ENCODE measurements around the gene BDH1.

The BDH1 gene

DNA sequence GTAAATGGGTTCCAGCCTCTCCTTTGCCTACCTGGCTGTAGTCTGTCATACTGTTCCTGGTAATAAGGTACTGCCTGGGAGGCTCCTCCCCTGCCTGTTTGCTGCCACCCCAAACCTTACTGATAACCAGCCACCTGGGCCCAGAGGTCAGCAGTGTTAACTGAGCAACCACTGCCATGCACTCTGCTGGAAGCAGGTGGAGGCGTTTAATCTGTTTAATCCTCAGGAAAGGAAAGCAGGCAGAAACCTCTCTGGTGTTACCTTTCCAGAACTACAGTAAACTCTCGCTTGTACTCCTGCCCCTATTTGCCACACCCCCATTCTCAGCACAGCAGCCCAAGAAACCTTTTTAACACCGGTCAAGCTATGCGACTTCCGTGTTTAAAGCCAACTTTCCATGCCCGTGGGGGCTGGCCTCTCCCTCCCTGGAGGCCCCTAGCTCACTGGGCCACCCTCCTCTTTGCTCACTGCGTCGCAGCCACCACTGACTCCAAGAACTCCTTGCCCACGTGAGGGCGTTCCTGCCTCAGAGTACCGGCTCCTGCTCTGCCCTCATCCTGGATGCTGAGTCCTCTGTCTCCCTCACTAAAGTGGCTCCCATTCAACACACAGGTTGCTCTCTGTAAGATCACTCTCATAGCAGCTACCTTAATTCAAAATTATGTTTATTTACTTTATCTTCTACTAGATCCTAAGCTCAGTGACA is 8.3 kb downstream of the BDH1 start:
- DNase-seq (ENCODE audit: low read depth in 2 of 2) = no peak

DNA sequence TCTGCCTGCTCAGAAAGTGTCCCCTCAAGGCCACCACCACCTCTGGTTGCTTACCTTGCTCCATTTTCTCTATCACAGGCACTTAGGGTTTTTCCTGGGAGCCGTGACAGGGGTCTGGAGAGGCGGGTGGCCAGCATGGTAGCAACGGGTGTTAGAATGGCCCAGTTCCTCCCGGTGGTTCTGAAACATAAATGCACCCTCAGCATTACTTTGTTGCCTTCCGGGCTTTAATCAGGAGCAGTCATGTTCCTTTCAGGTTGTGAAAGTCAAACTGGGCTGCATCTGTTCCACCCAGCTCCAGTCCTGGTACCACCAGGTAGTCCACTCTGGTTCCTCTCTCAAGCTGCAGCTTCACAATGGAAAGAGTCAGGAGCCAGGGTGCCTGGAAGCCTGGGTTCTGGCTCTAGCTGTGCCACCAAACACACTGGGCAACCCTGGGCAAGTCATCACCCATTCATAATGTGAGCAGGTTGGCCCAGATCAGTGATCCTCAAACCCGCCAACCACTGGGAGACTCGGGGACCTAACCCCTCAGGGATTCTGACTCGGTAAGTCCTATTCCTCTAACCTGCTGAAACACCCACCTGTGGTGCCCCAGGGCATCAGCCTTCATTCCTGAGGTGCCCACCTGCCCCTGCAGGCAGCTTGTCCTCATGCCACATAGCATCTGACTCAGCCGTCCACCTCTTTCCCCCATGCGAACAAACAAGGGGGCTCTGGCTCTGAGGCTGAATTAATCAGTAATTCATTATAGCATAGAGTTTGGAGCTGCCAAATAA is 9.3 kb downstream of the BDH1 start:
- DNase-seq (ENCODE audit: low read depth in 2 of 2) = no peak

DNA sequence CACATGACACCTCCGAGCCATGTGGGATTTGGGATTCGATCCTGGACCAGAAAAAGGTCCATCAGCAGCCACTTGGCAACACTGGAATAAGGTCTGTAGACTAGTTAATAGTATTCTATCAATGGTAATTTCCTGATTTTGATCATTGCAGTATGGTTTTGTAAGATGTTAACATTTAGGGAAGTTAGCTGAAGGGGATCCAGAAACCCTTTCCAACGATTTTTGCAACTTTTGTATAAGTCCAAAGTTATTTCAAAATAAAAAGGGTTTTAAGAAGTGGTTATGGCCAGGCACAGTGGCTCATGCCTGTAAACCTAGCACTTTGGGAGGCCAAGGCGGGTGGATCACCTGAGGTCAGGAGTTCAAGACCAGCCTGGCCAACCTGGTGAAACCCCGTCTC is 10.2 kb downstream of the BDH1 start:
- DNase-seq (ENCODE audit: low read depth in 2 of 2) = no peak

DNA sequence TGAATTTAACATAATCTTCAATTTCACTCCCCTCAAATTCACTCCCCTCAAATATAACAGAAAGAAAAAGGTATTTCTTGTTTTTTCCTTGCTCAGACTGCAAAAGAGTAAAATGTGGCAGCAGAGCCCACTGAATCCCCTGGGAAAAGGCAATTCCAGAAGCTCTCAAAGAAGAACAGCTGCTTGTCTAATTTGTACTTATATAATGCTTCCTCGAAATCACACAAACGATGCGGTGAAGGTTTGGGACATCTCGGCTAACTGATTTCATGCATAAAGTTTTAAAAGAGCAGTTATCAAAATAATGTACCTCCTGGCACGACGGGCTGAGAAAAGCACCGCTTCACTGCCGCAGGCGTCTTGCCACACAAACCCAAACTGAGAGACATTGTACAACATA is 10.7 kb downstream of the BDH1 start:
- DNase-seq (ENCODE audit: low read depth in 2 of 2) = no peak

DNA sequence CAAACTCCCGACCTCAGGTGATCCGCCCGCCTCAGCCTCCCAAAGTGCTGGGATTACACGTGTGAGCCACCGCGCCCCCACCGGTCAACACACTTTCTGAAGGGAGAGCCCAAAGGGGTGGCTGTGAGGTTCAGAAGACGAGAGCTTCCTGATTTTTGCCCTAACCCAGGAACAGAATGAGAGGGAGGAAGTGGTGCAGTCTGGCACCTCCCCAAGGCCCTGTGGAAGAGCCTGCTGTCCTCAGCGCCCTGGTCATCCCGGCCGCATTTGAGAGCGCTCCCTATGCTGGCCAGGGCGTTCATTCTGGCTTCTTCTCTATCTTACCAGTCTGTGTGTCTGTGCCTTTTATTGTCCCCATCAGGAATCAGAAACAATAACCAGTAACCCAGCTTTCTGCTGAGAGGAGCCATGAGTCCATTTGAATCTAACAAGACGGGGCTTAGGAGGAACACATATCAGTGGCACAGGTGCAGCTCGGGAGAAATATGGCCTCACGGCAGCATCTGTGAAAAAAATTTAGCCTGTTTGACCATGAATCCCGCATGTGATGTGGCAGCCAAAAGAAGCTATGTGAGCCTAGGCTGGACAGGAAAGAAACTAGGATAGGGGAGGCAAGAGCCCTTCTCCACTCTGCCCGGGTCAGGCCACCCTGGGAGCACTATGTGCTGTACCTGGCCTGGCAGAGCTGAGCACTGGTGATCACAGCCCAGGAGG is 12.9 kb downstream of the BDH1 start:
- no peak for DNase-seq (ENCODE audit: low read depth in 2 of 2)

DNA sequence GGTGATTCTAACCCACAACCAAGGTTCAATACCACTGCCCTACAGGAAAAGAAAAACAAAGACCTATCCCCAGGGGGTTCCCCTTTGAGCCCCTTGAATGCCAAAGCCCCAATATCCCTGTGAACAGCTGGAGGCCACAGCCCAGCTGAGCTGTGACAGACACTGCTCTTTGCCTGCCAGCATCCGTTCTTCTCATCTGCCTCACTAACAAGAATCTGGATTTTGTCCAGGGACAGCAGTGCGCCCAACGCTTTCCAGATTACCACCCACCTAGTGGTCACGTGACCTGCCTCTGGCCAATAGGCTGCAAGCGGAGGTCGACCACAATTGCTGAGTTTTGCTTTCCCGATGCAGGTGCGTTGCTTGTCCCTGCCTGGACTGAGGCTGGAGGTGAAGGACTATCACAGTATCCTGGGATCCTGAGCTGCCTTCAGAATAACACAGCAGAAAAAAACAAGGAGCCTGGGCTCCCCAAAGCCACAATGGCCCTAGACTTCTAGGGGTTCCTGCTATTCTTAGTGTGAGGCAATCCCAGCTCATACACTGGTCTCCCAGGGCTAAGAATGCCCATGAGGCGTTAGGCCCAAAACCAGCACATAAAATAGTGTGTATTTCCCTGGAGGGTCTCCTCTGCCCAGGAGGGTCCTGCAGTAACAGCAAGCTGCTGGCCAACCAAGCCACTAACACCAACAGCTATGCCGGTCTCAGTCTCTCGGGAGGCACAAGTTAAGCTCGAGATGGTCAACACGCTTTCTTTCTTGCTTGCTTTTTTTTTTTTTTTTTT is 13.8 kb downstream of the BDH1 start:
- no peak for DNase-seq (ENCODE audit: low read depth in 2 of 2)

DNA sequence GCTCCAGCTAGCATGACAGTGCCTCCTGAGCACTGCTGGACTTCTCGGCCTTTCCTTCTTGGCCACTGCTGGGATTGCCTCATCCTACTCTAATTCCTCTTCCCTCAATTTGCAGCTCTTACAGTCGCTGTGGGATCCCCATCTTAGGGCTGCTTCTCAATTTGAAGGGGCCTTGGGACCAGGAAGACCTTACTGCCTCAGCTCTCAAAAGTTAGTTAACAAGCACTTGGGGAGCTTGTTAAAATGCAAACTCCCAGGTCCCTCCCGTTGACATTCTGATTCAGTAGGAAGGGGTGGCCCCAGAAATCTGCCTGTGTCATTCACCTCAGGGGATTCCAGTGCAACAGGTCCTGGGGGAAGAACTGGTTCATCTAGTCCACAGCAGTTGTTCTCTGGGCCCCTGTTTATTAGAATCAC is 14.8 kb downstream of the BDH1 start:
- DNase-seq (ENCODE audit: low read depth in 2 of 2) = no peak

DNA sequence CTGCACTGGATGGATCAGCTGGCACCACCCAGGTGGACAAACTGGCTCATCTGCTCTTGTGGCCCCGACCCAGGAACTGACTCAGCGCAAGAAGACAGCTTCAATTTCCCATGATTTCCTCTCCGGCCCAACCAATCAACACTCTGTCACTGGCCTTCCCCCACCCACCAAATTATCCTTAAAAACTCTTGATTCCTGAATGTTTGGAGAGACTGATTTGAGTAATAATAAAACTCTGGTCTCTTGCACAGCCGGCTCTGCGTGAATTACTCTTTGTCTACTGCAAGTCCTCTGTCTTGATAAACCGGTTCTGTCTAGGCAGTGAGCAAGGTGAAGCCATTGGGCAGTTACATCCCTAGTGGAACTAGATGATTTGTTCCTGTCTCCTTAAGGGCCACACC is 16.1 kb downstream of the BDH1 start:
- DNase-seq (ENCODE audit: low read depth in 2 of 2) = no peak

DNA sequence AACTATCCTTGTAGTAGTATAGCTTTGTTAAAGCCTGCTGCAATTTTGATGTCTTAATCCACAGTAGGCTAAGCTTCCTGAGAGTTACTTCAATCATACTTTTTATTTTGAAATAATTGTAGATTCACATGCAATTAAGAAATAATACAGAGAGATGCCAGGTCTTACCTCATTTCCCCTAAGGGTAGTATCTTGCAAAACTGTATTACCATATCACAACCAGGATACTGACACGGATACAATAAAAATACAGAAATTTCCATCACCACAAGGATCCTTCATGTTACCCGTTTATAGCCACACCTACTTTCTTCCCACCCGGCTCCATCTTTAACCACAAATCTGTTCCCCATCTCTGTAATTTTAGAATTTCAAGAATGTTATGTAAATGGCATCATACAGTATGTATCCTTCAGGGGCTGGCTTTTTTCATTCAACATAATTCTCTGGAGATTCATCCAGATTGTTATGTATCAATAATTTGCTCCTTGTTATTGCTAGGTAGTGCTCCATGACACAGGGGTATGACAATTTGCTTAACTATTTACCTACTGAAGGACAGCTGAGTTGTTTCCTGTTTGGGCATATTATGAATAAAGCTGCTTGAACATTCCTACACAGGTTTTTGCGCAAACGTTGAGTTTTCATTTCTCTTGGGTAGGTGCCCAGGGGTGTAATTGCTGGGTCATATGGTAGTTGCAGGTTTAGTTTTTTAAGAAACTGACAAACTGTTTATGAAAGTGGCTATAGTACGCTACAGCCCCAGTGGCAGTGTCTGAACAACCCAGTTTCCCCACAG is 21.6 kb downstream of the BDH1 start:
- DNase-seq (ENCODE audit: low read depth in 2 of 2) = no peak

DNA sequence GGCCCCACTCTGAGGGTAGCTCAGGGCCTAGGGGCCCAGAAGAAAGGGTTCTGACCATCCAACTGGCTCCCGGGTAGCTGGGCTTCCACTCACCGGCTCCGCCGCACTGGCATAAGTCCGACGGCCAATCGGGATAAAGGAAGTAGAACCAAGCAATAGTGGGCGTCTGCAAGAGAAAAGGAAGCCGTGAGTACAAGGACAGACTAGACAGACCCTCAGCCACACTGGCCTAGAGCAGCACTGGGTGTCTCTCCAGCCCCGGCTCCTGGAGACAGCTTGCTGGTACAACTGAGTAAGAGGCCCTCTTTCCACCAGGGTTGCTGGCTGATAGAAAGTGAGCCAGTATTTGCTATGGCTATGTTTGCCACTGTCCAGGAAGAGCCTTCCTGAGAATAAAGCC is 22.4 kb downstream of the BDH1 start:
- no peak for DNase-seq (ENCODE audit: low read depth in 2 of 2)

DNA sequence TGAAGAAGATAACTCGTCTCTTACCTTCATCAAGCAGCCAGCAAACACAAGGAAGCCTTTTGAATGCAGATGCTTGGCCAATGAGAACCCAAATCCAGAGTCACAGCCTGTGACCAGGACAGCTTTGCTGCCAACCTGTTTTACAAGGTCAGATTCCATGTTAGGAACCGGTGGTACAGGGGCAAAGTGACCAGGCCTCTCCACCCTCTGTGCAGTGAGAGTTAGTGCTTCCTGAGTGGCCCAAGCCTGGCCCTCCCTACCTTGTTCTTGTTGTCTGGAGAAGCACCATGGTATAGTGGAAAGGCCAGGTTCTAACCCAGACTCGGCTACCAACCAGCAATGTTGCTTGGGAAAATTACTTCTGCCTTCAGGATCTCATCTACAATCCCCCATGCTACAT is 23.4 kb downstream of the BDH1 start:
- DNase-seq (ENCODE audit: low read depth in 2 of 2) = no peak

DNA sequence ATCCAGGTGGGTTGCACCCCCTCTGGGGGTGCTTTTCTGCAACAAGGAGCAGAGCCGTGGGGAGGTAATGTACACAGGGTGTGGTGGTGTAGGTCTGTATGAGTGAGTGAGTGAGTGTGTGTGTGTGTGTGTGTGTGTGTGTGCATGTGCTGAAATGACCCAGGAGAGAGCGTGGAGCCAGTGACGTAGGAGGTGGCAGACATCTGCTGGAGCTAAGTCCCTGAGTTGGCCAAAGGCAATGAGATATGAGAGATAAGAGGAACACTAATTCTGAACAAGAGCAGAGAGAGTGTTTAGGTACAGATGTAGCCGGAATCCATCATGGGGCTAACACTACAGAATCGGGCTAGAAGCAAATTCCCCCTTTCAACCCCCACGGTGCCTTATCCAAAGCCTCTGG is 27.6 kb downstream of the BDH1 start:
- no peak for DNase-seq (ENCODE audit: low read depth in 2 of 2)

DNA sequence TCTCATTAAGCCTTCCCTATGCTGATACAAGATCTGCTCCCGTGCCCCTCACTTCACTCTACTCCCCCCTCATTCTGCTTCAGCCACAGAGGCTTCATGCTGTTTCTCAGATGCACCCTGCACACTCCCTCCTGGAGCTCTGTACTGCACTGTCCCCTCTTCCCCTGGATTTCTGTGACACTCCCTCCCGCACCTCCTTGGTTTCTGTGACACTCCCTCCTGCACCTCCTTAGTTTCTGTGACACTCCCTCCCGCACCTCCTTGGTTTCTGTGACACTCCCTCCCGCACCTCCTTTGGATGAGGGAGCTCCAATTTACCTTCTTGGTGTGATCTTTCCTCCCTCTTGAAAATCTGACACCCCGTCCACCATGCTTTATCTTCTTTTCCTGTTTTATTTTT is 28.2 kb downstream of the BDH1 start:
- no peak for DNase-seq (ENCODE audit: low read depth in 2 of 2)

DNA sequence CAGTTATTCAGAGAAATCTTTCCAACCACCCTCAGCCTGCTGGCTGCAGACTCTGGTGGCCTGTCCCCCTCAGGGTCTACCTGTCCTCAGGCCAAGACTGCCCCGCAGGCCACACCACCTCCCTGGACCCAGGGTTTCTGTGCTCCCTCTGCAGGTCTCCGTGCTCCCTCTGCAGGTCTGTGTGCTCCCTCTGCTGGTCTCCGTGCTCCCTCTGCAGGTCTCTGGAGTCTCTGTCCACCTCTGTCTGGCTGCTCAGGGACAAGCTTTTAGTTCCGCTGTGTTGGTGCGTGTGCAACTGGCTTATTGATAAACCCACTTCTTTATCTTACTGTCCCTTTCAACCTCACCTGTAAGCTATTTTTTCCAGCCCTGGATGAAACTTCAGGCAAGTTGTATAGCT is 30.1 kb downstream of the BDH1 start:
- DNase-seq (ENCODE audit: low read depth in 2 of 2) = no peak

DNA sequence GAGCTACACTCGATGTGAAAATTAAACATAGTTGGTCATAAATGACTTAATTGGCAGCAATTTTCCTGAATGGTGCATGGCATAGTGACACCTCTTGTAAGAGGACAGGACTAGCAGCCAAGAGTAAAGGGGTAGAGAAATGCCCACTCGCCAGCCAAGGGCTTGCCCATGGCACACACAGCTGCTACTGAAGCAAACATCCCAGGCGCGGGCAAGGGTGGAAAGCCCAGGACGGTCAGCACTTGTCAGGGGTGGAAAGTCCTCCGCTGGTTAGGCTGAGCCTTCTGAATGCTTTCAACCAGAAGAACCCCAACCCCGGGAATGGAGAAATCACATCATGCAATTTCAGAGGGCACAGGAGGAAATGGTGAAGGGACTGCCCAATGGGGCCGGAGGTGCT is 31.6 kb downstream of the BDH1 start:
- DNase-seq (ENCODE audit: low read depth in 2 of 2) = no peak

DNA sequence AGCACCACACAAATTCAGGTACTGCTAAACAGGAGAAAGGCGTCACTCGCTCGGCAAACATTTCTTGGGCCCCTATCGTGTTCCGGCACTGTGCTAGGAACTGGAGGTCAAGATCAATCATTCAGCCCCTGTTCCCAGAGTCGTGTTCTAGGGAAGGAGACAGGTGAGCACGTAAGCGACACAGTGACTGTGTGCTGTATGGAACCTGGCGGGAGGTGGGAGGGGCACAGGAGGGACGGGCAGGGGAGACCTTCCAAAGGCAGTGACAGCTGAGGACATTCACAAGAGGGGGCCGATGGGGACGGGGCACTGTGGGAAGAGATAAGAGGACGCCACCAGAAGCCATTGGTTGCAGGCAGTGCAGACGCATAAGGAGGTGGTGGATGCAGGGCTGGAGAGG is 32.2 kb downstream of the BDH1 start:
- DNase-seq (ENCODE audit: low read depth in 2 of 2) = no peak

DNA sequence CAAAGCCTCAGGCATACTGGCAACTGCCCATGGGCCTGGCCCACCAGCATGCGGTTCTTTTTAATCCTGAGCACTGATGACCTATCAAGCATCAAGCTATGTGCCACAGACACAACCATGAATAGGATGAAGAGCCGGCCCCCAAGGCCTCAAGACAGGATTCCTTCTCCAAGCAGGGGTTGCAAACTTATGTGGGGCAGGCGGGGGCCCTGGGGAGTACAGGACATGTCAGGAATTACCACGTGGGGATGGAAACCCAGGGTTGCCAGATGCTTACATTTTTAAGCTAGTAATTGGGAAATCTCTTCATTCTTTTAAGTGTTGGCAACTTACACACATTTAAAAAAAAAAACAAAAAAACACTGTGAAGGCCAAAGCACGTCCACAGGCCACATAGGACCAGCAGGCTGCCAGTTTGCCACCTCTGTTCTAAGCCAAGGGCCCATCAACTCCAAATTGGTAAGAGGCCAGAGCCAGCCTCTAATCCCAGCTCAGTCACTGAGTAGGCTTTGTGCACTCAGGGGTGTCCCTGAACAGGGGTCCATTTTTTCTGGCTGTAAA is 32.8 kb downstream of the BDH1 start:
- no peak for DNase-seq (ENCODE audit: low read depth in 2 of 2)

DNA sequence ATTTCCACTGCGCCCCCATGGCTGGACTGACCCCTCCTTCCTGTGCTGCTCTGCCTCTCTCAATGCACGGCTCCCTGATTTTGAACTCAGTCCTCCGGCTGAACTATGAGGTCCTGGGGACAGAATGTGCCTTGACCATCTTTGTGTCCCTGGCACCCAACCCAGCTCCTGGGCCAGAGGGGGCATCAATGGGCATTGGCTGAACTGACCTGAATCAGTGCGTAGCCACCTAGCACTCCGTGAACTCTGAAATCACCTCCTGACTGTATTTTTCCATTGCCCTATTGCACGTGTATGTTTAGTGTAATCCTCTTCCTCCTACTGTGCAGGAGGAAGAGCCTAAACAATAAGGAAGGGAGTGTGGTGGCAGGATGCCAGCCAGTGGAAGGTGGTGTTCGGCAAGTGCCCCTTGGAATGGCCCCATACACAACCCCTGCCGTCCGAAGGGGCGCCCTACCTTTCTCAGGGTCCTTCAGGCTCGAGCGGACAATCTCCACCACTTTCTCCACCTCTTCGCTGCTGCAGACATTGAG is 33.5 kb downstream of the BDH1 start:
- no peak for DNase-seq (ENCODE audit: low read depth in 2 of 2)

DNA sequence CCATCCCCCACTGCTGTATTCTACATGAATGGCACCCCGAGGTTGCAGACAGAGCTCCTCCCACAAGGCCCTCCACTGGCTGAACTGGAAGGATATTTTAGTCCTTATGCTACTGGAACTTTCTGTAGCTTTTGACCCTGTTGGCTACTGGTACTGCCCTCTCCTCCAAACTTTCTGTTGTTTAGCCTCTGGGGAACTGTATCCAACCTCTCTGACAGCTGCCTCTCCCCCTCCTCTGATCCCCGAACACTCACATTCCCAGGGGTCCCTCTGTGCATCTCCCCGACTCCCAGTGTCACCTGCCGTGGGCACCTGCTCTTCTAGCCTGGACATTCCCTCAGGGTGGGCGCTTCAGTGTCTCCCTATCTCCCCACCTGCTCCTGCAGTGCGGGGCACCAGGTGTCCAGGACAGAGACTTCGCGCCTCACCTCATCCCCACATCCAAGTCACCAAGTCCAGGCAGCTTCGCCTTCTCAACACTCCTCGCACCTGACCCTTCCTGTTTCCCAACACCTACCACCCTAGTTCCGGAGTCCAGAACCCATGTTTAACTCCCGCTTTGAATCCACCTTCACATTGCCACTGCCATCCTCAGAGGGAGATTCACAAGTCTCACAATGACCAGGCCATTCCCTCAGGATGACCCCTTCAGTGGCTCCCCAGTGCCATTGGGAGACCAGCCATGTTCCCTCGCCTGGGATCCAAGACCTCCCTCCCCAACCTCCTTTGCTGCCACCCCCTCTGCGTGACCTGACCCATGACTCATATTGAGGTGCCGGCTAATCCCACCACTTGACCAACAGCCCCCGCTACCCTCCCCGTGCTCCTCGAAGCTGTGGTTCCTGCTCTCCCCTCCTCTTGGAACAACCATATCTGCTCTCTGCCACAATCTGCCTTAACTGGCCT is 34.2 kb downstream of the BDH1 start:
- no peak for DNase-seq (ENCODE audit: low read depth in 2 of 2)

All from stimulated activated CD8-positive, alpha-beta memory T cell treated with anti-CD3 and anti-CD28 coated beads, Interleukin-2, amount 100 ng/mL, for 48 hours (primary cell).